GM21390 (cell line): ENCODE data around the gene SOX9.
"Not testable (repeated sequence)": the region's sequence is repeated elsewhere in the genome, so short reads cannot be mapped to it uniquely, and the experiment has no call there.

Source experiments
- ATAC-seq: cut with Tn5 transposase; IDR thresholded peaks from one replicate; pipeline ENCODE4 v1.9.1; 2021; ENCODE audit not compliant: unreplicated experiment

The SOX9 gene

DNA sequence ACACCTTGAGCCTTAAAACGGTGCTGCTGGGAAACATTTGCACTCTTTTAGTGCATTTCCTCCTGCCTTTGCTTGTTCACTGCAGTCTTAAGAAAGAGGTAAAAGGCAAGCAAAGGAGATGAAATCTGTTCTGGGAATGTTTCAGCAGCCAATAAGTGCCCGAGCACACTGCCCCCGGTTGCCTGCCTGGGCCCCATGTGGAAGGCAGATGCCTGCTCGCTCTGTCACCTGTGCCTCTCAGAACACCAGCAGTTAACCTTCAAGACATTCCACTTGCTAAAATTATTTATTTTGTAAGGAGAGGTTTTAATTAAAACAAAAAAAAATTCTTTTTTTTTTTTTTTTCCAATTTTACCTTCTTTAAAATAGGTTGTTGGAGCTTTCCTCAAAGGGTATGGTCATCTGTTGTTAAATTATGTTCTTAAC lies 4.4 kb downstream of the SOX9 start:
- no peak for ATAC-seq

DNA sequence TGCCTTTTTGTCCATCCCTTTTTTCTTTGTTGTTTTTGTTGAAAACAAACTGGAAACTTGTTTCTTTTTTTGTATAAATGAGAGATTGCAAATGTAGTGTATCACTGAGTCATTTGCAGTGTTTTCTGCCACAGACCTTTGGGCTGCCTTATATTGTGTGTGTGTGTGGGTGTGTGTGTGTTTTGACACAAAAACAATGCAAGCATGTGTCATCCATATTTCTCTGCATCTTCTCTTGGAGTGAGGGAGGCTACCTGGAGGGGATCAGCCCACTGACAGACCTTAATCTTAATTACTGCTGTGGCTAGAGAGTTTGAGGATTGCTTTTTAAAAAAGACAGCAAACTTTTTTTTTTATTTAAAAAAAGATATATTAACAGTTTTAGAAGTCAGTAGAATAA lies 4.9 kb downstream of the SOX9 start:
- no peak for ATAC-seq

DNA sequence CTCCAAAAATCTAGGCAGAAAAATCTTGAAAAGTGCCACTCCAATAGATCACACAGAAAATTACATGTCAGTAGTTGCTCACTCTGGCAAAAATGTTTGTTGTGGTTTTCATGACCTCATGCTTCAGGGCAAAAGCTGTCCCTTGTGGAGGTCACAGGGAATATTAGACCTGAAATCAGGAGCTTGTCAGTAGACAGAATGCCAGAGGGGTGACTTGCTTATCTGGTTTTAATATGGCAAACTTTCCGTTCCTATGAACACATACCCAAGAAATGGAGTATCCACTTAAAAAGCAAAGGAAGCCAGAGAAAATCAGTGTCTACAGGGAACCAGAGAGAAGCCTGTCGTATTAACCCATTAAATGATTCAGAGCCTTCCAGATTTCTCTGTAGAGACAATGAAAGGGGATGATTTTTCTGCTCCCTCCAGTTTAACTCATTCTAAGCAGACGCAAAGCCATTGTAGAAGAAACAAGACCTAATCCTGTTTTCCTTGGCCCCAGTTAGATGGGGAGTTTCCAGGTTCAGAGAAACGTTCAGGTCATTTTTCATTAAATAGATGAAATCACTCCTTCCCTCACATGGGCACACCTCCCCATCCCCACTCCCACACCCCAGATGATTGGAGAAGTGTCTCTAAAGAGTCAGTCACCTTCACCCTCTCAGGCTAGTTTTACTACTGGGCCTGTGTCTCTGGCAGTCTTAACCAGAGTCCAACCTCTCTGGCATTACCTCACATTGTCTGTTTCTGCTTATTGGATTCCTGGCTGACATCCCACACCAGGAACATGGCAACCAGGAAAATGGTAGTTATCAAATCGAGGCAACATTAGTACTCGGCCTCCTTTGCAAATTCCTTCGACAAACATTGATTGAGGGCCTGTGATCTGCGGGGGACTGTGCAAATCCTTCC lies 6.0 kb downstream of the SOX9 start:
- no peak for ATAC-seq

DNA sequence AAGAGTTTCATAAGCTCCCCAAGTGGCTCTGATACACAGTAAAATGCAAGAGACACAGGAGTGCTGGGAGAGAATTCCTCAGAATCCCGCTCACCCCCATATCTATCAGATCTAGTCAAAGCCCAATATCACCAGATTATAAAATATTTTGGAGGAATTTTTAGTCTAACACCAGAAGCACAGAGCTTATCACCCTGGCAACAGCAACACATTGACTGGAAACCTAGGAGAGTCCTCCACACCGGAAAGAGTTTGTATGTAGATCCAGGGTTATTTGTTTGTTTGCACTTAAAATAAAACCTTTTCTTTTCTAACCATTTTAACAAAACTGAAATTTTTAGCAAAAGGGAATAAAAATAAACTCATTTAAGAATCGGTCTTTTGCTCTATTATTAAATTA lies 7.2 kb downstream of the SOX9 start:
- ATAC-seq: no peak

DNA sequence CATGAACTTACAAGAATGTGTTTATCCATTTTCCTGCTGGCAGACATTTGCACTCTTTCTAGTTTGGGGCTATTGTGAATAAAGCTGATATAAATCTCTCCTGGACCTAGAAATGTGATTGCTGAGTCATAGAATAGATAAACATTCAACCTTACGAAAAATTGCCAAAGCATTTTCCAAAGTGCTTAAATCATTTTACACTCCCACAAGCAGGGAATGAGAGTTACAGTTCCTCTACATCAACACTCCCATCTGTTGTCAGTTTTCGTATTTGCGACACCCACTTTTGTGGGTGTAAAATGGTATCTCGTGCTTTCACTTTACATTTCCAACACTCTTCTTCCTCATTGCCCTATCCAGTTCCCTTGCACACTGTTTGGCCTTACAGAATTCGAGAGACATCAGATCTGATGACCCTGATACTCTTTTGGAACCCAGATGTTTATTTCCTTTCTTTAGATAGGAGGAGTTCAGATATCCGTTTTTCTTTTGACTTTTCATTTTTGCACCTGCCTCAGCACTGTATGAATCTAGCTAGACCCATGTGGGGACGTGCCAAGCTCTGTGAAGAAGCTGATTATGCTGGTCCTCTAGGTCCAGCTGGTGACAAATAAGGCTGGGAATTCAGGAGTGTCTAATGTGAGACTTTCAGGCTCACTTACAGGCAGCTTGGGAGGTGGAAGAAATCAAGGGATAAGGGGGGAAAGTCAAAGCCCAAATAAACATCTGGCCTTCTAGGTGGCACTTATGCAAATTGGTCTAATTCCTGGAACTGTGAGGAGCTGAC lies 14.0 kb downstream of the SOX9 start:
- no peak for ATAC-seq

DNA sequence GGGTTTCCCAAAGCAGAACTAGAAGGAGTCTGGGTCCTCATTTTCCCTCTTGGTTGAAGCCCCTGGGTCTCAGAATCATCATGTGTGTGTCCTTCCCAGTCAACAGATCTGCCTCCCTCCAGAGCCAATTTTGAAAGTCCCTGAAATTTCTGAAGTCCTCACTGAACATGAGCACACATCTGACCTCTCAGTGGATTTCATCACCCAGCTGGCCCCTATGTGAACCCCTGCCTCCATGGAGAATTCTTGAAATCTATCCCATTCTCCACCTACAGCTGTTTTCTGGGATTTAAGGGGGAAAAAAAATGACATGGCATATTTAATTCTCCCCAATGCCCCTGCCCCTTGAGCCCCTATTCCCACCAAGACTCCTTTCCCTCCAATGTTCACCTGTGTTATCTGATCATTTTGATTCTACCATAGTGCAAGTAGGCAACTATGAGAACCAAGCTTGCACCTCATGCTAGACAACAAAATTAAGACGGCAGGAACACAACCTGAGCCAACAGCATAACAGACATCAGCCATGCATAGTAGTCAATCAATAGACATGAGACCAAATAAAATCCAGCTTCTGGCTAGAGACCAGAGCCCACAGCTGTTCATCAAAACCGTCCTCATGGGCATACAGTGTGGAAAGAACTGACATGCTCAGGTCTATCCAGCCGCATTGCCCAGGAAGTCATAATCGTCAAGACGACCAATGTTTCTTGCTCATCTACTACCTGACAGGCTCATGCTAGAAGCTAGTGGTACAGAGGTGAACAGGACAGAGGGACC lies 14.9 kb downstream of the SOX9 start:
- no peak for ATAC-seq

DNA sequence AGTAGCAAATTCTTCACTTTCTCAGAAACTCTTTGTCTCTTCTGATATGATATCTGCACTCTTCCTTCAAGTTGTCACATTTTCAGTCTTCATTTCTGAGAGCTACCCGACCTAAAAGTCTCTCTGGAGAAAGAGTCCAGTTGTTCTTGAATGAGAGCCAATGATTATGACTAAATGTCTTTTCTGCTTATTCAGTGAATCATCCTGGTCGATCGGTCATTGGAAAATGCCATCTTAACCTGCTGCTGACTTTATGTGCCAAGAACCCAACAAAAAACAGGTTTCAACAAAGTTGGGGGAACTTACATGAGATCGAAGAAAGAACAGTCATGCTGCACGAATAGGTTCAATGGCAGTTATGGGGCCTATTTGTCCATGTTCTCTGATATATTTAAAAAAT lies 15.9 kb downstream of the SOX9 start:
- ATAC-seq: no peak

DNA sequence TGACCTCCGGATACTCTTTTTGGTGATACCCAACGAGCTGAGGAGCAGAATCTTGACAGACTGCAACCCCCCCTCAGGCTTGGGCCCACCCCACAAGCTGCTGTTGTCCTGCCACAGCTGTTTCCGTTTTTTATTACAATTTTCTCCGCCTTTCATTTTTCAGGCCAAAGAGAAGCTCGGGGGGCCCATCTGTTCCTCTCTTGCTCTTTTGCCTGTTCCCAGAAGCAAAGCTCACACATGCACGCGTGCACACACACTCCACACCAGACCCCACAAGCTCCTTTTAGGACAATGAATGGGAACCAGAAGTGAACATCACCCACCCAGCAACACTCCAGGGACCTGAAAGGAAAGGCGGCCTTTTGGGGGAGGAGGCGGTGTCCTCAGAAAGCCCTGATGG lies 16.3 kb downstream of the SOX9 start:
- ATAC-seq: no peak

DNA sequence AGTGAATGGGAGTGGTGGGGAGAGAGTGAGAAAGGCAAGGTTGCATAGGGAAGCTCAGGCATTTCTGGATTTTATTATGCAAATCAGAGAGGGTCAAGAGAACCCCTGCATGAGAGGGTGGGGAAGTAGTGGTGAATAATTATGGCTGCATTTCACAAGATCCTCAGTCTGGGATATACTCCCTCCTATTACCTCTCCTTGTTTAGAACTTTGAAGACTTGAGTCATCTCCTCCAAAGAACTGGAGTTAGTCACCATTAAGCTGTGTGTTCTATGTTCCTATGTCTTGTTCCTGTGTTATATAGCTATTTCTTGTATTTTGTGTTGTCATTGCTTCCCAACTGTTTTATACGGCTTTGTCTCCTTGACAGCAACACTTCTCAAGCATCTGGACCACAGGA lies 18.4 kb downstream of the SOX9 start:
- no peak for ATAC-seq

DNA sequence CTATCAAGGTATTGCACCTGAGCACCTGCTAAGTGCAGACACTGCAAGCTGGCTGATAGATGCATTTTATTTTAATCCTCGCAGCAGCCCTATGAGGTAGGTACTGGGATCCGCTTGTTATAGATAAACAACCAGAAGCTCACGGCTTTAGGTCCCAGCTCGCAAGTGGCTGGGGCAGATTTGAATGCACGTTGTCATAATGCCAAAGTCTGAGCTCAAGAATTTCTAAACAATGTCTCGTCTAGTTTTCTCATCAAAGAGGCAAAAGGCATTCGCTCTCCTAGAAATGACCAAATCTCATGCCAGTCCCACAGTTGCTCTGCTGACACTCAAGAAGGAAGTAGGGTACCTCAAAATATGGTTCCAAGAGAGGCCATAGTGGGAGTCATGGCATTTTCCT lies 20.5 kb downstream of the SOX9 start:
- ATAC-seq: no peak

DNA sequence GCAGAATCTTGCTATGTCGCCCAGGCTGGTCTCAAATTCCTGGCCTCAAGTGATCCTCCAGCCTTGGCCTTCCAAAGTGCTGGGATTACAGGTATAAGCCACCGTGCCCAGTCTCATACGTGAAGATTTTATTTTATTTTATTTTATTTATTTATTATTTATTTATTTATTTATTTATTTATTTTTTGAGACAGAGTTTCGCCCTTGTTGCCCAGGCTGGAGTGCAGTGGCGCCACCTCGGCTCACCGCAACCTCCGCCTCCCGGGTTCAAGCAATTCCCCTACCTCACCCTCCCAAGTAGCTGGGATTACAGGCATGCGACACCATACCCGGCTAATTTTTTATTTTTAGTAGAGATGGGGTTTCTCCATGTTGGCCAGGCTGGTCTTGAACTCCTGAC lies 21.3 kb downstream of the SOX9 start:
- ATAC-seq: not testable (repeated sequence)

DNA sequence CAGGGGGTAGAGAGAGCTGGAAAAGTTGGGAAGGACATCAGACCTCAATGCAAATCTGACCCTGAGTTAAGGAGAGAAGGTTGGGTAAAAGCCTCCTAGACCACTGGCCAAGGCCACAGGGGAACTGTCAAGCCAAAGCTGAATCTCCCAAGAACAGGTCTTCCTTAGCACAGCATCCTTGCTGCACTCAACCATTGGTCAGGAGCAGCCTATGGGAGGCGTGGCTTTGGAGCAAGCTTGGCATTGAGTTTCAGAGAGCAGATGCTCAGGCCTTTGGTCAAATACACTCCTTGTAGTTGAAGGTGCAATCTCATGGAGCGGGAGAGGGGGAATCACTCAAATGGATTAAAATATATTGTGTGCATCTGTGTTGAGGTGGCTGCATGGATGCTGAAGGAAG lies 21.8 kb downstream of the SOX9 start:
- ATAC-seq: no peak

DNA sequence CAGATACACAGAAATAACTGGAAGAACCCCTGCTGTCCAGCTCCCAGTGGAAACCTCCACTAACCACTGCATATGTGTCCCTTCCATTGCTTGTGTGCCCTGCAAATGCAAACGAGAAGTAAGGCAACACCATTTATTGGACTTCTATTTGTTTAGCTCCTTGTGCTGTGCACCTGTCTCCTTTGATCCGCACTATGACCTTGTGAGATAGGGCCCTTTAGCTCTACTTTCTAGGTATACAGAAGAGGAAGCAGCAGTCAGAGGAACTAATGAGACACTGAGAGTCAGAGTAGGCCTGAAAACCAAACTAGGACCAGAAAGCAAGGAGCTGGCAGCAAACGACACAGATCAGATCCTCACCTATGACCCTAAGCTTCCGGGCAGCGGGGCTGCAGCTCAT lies 22.4 kb downstream of the SOX9 start:
- no peak for ATAC-seq

DNA sequence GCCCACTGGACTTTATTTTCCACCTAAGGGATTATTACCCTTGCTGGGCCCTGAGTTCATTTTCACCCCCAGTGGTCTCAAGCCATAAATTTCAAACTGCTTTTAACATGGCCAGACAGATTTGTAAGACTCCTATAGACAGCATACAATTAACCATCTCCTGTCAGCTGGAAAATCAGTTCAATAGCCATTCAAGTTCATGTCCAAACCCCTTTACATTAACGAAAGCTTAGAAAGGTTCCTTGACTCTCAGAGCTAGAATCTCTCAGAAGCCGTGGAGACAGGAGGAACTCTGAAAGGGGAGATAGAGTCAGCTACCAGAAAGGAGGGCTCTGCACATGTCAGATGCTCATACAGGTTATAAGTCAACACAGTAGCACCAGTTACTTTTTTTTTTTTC lies 23.3 kb downstream of the SOX9 start:
- ATAC-seq: no peak

DNA sequence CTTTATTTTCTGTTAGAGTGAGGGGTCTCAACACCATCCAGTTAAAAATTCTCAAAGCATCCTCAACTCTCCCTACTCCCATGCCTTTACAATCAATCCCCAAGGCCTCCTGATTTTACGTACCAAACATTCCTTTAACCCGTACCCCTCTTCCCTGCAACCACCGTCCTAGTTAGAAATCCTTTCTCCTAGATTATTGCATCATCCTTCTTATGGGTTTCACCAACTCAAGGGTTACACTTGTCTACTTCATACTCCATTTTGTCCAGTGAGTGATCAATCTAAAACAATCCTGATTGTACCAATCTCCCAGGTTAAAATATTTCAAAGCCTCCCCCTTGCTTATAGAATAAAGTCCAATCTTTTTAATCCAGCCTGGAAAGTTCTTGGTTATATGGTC lies 24.7 kb downstream of the SOX9 start:
- ATAC-seq: no peak

DNA sequence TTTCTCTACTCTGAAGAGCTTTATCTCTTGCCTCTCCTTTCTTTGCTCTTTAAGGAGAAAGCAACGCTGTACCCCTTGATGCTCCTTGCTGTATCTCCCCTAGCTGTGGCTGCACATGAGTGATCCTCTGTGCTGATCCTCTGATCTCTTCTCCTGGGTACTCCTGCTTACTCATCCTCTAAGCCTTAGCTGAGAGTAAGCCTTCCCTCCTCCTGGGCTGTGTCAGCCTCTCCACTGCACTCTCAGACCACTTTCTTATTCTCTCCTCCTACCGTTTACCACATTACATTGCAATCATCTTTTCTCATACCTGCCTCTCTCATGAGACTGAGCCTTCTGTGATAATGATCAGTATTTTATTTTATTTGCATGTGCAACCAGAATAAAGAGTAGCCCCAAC lies 25.1 kb downstream of the SOX9 start:
- ATAC-seq: no peak

DNA sequence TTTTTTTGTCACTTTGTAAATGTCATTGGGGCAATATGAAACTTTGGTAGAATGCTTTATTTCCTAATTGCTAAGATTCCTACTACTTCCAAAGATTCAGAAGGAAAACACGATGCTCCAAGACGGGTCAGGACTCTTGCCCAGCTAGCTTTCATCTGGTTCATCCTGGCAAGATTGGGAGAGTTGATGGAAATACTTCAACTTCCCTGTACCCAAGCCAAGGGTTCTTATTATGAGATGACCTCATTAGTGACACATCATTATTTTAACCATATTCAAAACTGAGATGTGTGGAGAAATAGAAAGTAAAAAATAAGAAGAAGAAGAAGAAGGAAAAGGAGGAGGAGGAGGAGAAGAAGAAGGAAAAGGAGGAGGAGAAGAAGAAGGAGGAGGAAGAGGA lies 25.6 kb downstream of the SOX9 start:
- ATAC-seq: no peak

DNA sequence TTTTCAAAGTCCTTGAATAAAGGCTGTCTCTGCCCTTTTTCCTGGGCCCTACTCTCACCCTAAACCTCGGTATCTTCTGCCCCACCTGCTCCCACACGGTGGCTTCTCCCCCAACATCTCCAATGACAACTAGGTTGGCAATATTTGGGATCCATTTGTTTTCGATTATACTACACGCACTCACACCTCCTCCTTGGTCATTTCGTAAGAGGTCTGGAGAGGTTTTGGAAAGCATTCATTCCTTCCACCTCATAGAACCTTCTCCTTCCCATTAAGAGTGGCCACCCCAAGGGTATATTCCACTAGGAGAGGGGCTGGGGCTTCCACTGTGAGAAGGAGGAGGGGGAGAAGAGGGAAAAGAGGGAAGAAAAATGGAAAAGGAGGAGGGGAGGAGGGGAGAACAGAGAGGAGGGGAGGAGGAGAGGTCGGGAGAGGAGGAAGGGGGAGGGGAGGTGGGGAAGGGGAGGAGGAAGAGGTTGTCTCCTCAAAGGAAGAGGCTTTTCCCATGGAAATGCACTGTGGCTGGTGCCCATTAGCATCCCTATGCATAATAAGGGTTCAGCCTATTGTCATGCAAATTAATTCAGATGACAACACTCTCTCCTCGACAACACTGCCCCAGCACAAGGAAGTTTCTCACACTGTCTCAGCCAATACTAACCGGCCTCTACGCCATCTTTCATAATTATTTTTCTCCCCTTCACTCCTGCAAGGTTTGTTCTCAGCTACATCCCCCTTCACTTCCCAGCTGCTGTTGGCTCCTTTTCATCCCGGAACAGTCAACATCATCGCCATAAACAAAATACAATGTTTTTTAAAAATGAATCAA lies 30.0 kb downstream of the SOX9 start:
- no peak for ATAC-seq

DNA sequence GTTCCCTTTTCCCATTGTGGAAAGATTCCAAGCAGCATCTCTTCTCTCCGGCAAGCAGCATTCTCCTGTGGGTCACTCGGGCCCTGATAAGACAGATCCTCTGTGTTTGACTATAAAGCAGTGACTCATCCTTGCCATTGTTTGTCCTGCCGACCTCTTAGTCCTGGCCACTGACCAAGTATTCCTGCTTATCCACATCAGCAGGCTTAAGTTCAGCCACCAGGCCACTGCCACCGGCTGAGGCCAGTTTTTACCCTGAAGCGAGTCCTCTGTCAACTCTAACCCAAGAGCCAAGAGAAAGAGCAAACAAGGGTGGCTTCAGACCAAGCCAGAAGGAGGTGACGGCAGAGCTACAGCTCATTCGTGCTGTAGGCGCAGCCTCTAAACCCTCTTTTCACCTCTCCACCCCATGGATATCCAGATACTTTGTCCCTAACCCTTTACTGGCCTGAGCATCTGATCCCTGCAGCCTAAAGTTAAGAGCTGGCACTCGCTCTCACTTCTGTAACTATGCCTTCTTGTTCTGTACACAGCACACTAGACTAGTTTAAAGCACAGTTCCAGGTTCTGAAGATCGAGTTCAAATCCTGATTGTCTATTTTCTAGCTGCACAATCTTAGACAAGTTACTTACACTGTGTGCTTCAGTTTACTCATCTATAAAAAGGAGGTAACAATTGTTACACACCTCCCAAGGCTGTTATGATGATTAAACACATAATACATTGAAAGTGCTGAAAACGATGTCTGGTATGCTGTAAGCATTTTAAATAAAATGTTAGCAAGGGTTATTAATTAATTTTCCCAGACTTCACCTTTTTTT lies 31.0 kb downstream of the SOX9 start:
- no peak for ATAC-seq

DNA sequence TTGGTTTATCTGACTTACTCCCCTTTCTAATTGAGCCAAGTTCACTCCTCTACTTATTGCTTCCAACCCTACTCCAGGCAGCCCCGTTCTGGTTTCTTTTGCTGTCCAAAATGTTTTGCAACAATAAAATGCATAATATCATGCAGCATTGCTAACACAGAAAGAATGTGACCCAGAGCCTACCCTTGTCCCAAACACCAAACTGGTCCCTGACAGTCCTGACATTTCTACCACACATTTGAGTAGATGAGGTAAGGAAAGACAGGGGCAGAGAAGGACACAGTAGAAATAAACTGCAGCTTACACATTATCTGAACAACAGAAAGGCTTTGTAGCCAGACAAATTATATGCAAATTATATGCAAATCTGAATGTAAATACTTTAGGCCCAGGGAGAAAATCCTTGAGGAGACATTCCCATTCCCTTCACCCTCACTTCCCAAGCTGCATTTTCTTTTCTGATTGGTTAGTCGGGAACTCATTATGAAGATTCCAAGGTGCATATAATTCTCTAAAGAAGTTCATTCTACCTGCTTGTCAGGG lies 31.6 kb downstream of the SOX9 start:
- ATAC-seq: no peak
